Vagina (tissue), 2 donors: ENCODE data around the gene LRGUK.

Source experiments
- POLR2A ChIP-seq, 2 donors: fragments of 450-650 bp; IDR thresholded peaks; one replicate each; pipeline ENCODE4 v1.6.1; 2017; ENCODE audit warnings: antibody characterized with exemption in 2 of 2, mild to moderate bottlenecking in 2 of 2, moderate library complexity in 2 of 2
- POLR2AphosphoS5 ChIP-seq, 2 donors: sonication (generic); formaldehyde crosslinking; IDR thresholded peaks; one replicate each; pipeline ENCODE4 v1.9.0; 2017; ENCODE audit warnings: antibody characterized with exemption in 2 of 2, mild to moderate bottlenecking in 2 of 2, low read depth in 1 of 2; ENCODE audit not compliant: insufficient read depth in 1 of 2
- TF ChIP-seq, protein P1 (sequence below), 3 experiments: fragments of 450-650 bp in 2 of 3; fragments of 200-600 bp in 1 of 3; sonication (generic) in 1 of 3; IDR thresholded peaks; one replicate each; pipeline ENCODE4 v1.5.1; 2017 to 2019; ENCODE audit warnings: antibody characterized with exemption in 3 of 3, mild to moderate bottlenecking in 2 of 3, moderate library complexity in 2 of 3

DNA sequence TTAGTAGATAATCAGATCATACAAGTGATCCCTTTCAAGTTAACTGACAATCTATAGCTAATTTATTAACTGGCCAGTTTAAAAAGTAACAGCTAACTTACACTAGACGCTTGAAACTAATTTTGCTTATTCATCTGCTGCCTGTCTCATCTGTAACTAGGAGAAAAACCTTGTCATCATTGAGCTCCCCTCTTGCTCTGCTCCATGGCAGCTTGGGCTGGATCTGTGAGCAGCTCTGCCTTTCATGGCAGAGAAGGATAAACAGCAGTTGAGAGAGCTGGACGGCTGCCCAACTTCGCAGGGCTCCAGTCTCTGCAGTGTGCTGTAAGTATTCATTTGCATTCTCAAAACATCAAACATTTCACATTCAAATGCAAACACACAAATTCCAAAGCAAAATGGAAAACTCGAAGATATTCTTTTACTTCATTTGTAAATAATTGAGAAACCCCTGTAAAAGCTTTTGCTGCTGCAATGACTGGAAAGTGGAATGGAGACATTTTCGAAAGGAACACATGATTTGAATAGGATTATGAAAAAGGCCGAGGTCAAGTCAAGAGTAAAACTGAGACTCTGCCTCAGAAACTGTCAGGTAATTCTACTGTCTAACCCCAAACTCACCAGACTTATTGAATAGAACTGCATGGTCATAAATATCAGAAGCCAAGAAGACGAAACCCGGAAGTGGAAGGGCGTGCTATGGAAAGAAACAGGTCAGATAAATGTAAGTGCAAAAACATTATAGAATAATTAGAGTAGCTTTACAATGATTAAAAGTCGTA lies 172.0 kb downstream of the LRGUK start:
- TF ChIP-seq, protein P1, sequence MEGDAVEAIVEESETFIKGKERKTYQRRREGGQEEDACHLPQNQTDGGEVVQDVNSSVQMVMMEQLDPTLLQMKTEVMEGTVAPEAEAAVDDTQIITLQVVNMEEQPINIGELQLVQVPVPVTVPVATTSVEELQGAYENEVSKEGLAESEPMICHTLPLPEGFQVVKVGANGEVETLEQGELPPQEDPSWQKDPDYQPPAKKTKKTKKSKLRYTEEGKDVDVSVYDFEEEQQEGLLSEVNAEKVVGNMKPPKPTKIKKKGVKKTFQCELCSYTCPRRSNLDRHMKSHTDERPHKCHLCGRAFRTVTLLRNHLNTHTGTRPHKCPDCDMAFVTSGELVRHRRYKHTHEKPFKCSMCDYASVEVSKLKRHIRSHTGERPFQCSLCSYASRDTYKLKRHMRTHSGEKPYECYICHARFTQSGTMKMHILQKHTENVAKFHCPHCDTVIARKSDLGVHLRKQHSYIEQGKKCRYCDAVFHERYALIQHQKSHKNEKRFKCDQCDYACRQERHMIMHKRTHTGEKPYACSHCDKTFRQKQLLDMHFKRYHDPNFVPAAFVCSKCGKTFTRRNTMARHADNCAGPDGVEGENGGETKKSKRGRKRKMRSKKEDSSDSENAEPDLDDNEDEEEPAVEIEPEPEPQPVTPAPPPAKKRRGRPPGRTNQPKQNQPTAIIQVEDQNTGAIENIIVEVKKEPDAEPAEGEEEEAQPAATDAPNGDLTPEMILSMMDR (IDR thresholded peaks at IDR 0.05) = no peak
- TF ChIP-seq POLR2AphosphoS5 (IDR thresholded peaks at IDR 0.05; ENCODE audit: insufficient read depth in 1 of 2, low read depth in 1 of 2) (no peak), POLR2A (IDR thresholded peaks at IDR 0.05) (no peak)
